ENCODE measurements around the gene CACNA2D3.

DNA sequence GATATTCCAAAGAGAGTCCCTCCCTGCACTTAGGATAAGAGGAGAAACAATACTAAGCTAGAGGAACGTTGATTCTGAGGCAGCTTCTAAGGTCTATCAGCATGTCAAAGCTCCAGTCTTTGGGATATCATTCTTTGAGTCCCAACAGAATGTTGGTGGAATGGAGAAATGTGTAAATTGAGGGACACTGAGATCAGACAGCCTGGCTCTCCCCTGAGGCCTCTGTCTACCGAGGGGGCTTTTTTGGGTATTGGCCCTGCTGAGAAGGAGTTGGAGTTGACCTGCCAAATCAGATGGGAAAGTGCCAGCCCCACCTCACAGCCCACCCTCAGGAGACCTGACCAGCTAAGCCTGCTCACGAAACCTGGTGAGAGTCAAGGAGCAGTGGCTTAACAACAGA lies 833.1 kb downstream of the CACNA2D3 start:
- TF ChIP-seq POLR2A (IDR thresholded peaks at IDR 0.05; ENCODE audit: low read length) (no peak), GATA1 (IDR thresholded peaks at IDR 0.05; ENCODE audit: low read depth, low read length) (no peak)
